ENCODE data around the gene TWSG1.

TWSG1 gene

DNA sequence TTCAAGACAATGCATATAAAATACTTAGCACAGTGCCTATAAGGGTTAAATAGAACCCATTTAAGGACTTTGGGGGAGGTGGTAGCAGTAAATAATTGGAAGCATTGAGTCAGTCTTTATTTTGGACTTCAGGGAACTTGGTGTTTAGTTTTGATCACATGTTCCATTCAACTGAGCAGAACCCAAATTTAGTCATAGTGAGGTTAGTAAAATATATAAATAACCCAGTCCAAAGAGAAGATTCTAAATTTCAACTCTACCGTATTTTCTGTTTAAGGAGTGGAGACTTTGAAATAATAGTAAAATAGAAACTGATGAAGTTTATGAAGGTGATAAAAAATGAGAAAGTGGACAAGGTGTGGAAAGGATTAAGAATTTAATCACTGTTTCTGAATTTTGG, 19.7 kb downstream of the TWSG1 start:
- Histone ChIP-seq H3K4me3 (ENCODE audit: severe bottlenecking) (no peak overlapping the region), H3K36me3 (ENCODE audit: low read depth) (no peaks in the 10 kb centered on the region), H3K27me3 (ENCODE audit: insufficient read depth, poor library complexity, severe bottlenecking) (no peaks in the 10 kb centered on the region), H3K9me3 (ENCODE audit: severe bottlenecking) (no peaks in the 10 kb centered on the region), H3K27ac (ENCODE audit: poor library complexity, severe bottlenecking) (no peak overlapping the region), H3K4me1 (ENCODE audit: insufficient read depth, poor library complexity, severe bottlenecking) (no peaks in the 10 kb centered on the region)
- no peak for TF ChIP-seq CTCF (IDR thresholded peaks at IDR 0.05; ENCODE audit: poor library complexity, severe bottlenecking)
- ATAC-seq (ENCODE audit: low read depth) = no peak
- DNase-seq (ENCODE audit: low spot score) = no peak

DNA sequence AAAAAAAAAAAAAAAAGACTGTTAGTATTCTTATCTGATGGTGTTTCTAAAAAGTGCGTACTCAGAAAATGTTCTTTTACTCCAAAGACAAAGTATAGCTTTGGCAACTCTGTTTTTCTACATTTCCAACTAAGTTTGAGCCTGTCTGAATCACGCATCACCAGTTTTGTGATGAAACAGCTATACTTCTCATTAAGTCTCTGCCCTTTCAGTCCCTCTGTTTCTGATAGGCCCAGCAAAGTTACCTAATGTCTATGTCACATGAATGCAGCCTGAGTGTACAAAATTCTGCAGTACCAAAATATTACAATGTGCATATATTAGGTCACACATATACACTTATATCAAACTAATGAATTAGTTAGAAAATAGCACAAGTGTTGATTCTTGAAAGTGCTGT, 22.4 kb downstream of the TWSG1 start:
- Histone ChIP-seq H3K27ac (ENCODE audit: poor library complexity, severe bottlenecking) (no peak overlapping the region), H3K36me3 (ENCODE audit: low read depth) (no peaks in the 10 kb centered on the region), H3K4me1 (ENCODE audit: insufficient read depth, poor library complexity, severe bottlenecking) (no peaks in the 10 kb centered on the region), H3K4me3 (ENCODE audit: severe bottlenecking) (no peak overlapping the region), H3K9me3 (ENCODE audit: severe bottlenecking) (no peaks in the 10 kb centered on the region), H3K27me3 (ENCODE audit: insufficient read depth, poor library complexity, severe bottlenecking) (no peaks in the 10 kb centered on the region)
- no peak for DNase-seq (ENCODE audit: low spot score)
- no peak for ATAC-seq (ENCODE audit: low read depth)
- no peak for TF ChIP-seq CTCF (IDR thresholded peaks at IDR 0.05; ENCODE audit: poor library complexity, severe bottlenecking)

GRCh38 chr18:9359796-9360195, 25.2 kb downstream of the TWSG1 start:
- H3K4me3 ChIP-seq (ENCODE audit: severe bottlenecking) = no peak overlapping the region
- H3K27me3 ChIP-seq (ENCODE audit: insufficient read depth, poor library complexity, severe bottlenecking) = no peaks in the 10 kb centered on the region
- peaks cover 18% of the 10 kb centered on the region for H3K4me1 ChIP-seq (ENCODE audit: insufficient read depth, poor library complexity, severe bottlenecking)
- TF ChIP-seq CTCF (IDR thresholded peaks at IDR 0.05; ENCODE audit: poor library complexity, severe bottlenecking) = no peak
- no peak overlapping the region for H3K27ac ChIP-seq (ENCODE audit: poor library complexity, severe bottlenecking)
- H3K36me3 ChIP-seq (ENCODE audit: low read depth) = no peaks in the 10 kb centered on the region
- DNase-seq (ENCODE audit: low spot score) (no peak), ATAC-seq (ENCODE audit: low read depth) (no peak)
- H3K9me3 ChIP-seq (ENCODE audit: severe bottlenecking) = no peaks in the 10 kb centered on the region

GRCh38 chr18:9361191-9361590, 26.6 kb downstream of the TWSG1 start:
- no peak for ATAC-seq (ENCODE audit: low read depth)

More at GRCh38 chr18:9361191-9361590, 26.6 kb downstream of the TWSG1 start:
- Histone ChIP-seq H3K4me1 (ENCODE audit: insufficient read depth, poor library complexity, severe bottlenecking) (peaks cover 28% of the 10 kb centered on the region), H3K27ac (ENCODE audit: poor library complexity, severe bottlenecking) (no peak overlapping the region), H3K36me3 (ENCODE audit: low read depth) (no peaks in the 10 kb centered on the region), H3K4me3 (ENCODE audit: severe bottlenecking) (no peak overlapping the region), H3K9me3 (ENCODE audit: severe bottlenecking) (no peaks in the 10 kb centered on the region), H3K27me3 (ENCODE audit: insufficient read depth, poor library complexity, severe bottlenecking) (no peaks in the 10 kb centered on the region)
- DNase-seq (ENCODE audit: low spot score) = no peak
- TF ChIP-seq CTCF (IDR thresholded peaks at IDR 0.05; ENCODE audit: poor library complexity, severe bottlenecking) = no peak

Data from RWPE2 (cell line).